Uterus (tissue), 2 donors: Measurements from ENCODE around the gene ZGPAT.

Source experiments
- POLR2A ChIP-seq, 2 donors: fragments of 450-650 bp; IDR thresholded peaks; one replicate each; pipeline ENCODE4 v1.6.1; 2016; ENCODE audit warnings: antibody characterized with exemption in 2 of 2, mild to moderate bottlenecking in 1 of 2, moderate library complexity in 1 of 2
- TF ChIP-seq, protein P1 (sequence below), 4 experiments: fragments of 200-600 bp in 2 of 4; fragments of 450-650 bp in 2 of 4; sonication (generic) in 2 of 4; IDR thresholded peaks; one replicate each; pipeline ENCODE4 v1.5.1; 2016 to 2019; ENCODE audit warnings: antibody characterized with exemption in 4 of 4, mild to moderate bottlenecking in 2 of 4, moderate library complexity in 1 of 4

DNA sequence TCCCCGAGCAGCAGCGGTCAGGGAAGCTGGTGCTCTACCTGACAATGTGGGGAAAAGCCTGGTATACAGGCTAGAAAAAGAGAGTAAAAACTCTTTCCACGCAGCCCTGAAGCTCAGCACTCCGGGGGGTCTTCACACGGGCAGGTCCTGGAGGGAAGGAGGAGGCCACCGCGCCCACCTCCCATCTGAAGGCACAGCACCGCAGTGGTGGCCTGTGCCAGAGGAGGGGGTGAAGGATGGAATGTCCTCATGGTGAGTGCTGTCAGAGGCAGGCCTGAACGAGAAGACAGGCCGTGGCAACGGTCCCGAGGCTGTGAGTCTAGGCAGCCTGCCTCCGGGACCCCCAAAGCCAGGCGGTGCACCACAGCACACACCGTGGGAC is 37.6 kb downstream of the ZGPAT start:
- TF ChIP-seq, protein P1, sequence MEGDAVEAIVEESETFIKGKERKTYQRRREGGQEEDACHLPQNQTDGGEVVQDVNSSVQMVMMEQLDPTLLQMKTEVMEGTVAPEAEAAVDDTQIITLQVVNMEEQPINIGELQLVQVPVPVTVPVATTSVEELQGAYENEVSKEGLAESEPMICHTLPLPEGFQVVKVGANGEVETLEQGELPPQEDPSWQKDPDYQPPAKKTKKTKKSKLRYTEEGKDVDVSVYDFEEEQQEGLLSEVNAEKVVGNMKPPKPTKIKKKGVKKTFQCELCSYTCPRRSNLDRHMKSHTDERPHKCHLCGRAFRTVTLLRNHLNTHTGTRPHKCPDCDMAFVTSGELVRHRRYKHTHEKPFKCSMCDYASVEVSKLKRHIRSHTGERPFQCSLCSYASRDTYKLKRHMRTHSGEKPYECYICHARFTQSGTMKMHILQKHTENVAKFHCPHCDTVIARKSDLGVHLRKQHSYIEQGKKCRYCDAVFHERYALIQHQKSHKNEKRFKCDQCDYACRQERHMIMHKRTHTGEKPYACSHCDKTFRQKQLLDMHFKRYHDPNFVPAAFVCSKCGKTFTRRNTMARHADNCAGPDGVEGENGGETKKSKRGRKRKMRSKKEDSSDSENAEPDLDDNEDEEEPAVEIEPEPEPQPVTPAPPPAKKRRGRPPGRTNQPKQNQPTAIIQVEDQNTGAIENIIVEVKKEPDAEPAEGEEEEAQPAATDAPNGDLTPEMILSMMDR (IDR thresholded peaks at IDR 0.05), result no peak
- no peak for TF ChIP-seq POLR2A (IDR thresholded peaks at IDR 0.05)
